HPDE6-E6E7 (cell line): ENCODE results near the gene PKNOX2.
A peak's percentile ranks its signal among the peaks of the same experiment; 100 is the strongest.

ENCODE experiments used
- DNase-seq: peaks from one replicate; pipeline ENCODE4 v3.0.0; 2011; ENCODE audit warnings: missing footprints; ENCODE audit errors: extremely low spot score

Gene PKNOX2

DNA sequence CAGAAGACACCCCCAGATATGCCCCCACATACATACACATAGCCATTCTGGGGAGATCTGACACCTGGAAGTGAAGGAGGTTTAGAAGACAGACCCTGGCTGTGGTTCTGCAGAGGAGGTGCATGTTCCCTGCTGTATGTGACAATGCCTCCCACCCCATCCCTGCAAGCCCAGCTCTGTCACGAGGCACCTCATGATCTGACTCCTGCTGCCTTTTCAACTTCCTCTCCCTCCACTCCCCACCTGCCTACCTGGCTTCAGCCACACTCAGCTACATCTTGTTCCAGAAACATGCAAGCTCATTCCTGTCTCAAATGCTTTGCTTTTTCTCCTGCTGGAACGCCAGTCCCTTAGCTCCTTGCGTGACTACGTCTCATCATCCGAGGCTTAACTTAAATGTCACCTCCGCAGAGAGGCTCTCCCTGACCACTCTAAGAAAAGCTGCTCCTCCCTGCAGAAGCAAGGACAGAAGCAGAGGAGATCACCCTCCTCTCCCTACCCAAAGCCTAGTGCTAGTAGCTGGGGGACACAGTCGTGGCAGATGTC is 217.0 kb downstream of the PKNOX2 start:
- no peak for DNase-seq

DNA sequence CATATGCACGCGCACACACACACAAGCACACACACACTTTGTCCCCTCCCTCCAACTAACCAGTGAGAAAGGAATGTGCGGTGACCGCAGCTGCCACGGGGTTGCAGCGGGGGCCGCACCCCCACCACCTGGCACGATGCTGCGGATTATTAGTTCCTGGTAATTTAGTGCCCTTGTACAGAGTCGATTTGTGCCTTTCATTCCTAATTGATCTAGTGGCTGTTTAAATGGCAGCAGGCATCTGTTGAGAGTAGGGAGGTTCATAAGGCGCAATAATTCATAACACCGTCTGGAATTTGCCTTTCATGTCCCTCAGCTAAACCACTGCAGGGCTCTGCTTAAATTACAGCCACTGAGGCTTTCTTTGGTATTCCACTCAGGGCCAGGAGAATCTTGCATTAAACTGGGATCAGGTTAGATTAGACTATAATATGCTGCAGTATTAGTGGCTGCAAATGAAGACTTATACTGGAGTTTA is 217.8 kb downstream of the PKNOX2 start:
- no peak for DNase-seq

DNA sequence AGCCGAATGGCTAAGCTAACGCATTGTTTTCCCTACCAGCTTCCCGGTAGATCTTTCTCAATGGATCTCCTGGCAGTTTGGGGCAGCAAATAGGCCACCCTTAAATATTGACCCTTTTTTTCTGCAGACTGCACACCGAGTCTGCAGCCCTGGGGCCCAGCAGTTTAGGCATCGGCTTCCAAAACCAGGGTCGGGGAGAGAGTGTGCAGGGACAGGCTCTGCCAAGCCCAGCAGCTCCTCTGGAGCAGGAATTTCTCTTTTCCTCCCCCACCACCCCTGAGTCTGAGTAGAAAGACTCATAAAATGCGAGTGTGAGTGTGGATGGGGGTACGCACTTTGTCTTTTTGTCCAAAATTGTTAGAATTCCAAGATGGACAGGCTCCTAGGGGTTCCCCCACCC is 218.3 kb downstream of the PKNOX2 start:
- DNase-seq, result no peak

DNA sequence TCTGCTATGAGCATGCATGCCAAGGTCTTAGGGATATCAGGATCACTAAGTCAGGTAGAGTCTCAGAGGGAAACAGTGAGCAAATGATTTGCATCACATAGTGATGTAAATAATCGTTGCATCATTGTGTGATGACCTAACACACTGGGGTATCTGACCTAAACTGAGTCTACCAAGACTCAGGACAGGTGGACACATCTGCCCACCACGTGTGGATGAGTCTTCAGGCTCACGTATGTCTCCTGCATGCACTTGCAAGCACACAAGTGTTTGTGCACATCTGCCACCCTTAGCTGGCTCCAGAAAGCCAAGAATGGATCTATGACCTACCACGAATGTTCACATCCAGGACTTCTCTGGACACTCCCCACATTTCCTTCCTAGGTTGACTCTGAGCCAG is 220.3 kb downstream of the PKNOX2 start:
- DNase-seq, result no peak

DNA sequence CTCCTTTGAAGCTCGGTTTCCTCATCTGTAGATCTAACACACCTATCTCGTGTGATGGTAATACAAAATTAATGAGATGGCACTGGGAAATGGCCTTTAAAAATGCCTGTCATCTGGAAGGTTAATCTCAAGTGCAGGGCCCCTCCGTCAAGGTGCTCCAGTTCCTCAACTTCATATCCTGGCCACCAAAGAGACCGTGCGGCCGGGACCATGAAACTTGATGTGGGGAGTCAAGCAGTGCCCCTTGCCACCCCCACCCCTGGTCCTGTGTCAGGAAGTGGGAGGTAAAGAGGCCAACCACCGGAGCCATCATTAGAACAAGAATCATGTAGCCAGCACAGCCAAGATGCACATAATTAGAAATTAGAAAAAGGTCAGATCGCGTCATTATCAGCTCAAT is 223.3 kb downstream of the PKNOX2 start:
- DNase-seq, result no peak

DNA sequence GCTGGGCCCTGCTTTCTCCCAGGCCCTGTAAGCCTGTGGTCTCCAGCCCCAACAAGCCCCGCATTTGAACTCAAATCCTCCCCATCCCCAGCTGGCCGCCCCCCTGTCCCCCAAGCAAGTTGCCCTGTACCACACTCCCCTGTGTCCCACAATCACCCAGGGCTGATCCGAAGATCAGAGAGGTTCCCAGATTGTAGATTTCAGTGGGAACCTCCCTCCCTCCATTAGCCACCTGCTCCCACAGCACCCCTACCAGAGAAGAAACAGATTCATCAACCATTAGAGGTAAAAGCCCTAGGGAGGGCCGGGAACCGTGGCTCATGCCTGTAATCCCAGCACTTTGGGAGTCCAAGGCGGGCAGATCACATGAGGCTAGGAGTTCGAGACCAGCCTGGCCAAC is 224.1 kb downstream of the PKNOX2 start:
- no peak for DNase-seq

DNA sequence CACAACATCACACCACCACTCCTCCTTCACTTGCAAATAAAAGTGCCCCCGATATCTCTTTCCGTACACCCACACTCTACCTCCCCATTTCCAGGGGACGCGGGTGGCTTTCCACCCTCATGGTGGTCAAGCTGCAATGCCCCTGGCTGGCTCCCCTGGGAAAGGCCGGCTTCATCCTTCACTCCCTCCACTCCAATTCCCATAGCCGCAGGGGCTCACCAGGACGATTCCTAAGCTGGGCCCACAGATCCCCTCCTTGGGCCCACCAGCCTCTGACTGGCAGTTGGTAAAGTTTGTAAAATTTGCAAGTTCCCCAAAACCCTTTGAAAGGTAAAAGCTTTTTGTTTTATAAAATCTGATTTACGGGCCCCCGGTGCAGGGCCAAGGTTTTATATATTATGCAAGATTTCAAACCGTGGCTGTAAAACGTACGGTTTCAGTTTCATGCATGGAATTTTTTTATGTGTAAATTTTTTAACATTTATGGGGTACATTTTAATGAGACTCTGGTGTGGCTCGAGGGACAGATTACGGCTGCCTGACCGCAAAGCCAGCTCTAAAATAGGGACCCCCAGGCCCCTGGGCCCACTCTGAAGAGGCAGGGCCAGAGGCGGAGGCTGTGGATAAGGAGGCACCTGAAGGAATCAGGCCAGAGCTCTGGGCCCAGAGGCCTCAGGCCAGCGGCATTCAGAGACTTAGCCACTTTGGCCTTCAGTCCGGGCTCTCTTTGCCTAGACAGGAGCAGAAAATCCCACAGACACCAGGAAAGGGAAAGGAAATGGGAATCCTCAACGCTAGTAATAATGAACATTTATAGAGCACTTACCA is 225.0 kb downstream of the PKNOX2 start:
- no peak for DNase-seq

DNA sequence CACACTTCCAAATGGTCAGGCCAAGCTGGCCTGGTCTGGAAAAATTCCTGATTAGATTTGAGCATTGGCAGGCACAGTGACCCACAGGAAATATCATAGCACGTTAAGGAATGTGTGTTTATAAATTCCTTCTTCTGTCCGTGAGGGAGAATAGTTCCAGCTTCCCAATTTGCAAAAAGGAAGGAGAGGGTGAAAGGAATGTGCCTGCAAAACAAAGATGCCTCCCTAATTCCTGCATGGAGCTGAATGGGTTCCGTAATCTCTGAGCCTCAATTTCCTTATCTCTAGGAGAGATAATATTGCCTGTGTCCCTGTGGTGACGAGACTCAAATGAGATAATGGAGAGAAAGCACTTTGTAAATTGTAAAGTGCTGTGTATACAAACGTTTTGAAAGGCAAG is 226.4 kb downstream of the PKNOX2 start:
- DNase-seq, result no peak

DNA sequence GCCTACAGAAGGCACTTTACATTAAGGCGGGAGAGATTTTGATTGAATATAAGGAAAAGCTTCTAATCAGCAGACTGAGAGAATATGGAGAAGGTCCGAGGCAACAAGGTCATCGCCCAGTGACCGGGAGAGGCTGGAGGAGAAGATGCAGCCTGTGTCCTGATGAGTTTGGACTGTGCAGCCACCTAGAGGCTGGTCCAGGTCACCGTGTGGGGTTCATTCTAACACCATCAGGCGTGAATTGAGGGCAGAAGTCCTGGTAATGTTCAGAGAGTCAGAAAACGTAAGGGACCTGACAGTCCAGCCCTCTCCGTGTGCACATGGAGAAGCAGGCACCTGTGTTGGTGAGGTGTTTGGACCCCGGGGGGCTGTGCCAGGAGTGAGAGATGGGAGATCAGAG is 228.8 kb downstream of the PKNOX2 start:
- DNase-seq, result no peak

DNA sequence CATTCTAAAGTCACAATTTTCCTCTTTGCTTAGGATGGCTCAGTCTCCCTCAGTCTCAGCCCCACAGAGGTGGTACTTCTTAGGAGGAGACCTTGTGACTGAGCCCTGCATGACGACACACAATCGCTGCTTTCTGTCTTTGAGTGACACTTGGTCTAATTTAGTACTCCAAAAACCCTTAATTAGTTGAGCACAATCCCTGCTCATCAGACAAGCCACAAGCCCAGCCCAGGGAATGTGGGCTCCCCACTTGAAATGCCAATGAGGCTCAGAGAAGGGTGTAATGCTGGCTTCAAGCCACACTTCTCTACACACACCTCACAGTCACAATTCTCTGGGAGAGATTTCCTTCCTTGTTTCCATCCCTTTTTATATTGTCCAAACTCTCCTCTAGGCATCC is 229.7 kb downstream of the PKNOX2 start:
- DNase-seq, result no peak

DNA sequence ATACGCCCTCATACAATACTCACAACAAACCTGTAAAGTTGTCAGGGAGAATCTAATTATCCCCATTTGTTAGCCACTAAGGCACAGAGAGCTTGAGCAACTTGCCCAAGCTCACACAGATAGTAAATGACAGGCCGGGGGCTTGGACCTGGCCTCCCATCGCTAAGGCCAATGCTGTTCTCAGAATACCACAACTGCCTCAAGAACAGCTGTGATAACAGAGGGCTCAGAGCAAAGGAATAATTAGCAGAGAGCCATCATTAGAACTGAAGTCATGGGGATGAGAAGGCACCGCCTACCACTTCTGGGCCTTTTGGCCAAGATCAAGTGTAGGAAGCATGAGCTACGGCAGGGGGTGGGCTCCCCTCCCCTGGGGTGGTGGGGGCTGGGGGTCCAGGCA is 232.9 kb downstream of the PKNOX2 start:
- no peak for DNase-seq

DNA sequence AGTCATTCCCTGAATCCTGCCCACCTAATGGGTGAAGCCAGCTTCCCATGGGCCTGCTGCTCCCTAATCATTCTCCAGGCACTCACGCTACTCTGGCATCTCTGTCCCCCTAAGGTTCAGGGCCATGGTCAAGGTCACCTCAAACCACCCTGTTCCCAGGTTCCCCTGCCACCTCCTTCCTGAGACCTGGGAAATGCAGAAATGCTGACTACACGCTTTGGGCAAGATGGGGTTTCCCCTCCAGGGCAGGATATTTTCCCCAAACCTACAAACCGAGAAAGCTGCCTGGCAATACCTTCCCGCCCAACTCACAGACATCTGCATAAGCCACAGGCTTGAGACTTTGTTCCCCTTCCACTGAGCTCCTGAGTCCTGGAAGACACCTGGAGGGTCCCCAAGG is 233.9 kb downstream of the PKNOX2 start:
- DNase-seq, result no peak

DNA sequence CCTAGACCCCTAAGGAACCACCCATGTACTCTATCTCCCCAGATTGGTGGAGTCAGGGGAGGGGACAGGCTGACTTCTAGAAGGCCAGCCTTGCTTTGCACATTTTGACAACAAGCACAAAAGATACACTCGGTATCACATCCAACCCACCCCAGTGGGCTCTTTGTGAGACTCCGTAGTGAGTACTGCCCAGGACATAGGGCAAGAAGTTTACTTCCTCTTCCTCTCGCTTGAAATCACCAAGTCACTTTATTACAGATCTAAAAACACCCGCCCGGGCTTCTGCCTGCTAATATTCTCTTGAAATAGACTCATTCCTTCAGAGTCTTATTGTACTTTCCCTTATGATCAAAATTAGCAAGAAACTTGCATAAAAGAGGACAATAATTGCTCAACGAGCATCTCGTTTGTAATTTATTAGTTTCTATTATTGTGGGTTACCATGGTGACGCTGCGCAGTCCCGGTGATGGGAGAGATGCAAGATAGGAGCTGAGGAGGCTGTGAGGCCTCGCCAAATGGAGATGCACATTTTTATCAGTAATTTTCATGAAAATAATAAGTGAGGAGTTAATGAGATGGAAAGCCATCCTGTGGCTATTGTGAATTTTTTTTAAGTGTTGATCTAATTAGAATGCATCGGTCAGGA is 234.6 kb downstream of the PKNOX2 start:
- DNase-seq, result no peak

DNA sequence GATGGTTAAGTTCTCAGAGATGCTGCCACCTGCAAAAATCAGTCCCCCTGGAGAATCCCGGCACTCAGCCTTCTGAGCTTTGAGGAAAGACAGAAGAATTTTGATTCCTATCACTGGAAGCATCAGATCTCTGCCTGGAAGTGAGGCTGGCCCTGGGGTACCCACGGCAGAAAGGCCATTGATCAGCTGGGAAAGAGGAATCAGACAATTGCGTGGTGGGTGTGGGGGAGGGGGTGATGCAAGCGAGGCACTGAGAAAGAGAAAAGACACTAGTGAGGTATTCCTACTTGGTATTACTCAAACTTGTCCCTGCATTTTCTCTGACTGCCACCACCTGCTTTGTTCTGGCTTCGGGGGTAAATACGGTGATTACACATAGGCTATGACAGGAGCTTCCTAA is 235.4 kb downstream of the PKNOX2 start:
- DNase-seq, result no peak

DNA sequence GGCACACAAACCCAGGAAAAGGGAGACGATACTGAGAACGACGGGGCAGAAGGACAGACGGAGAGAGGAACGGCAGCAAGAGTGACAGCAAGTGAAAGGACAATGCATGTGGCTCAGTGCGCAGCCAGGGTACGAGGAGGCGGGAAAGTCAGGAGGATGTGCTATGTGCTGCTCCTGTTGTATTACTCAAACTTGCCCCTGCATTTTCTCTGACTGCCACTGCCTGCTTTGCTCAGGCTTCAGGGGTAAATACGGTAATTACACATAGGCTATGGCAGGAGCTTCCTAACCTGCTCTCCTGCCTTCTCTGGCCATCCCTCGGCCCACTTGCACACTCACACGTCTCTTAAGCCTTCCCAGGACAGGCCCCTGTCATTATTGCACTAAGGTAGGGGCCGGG is 236.7 kb downstream of the PKNOX2 start:
- DNase-seq, result no peak

DNA sequence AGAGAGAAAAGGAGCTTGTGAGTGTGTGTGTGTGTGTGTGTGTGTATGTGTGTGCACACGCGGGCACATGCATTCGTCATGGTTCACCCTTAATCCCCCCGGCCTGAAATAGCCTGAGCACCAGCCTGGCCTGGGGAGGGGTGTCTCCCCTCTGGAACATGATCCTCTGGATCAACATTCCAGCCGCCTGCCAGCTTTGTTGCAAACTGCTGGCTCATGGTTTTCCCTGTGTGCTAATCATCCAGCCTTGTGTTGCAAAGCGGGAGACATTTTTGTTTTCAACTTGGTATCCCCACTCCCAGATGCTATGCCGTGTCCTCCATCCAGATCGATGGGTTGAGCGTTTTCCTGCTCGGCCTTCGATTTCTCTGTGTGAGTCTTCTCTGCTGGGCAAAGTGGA is 237.2 kb downstream of the PKNOX2 start:
- no peak for DNase-seq

DNA sequence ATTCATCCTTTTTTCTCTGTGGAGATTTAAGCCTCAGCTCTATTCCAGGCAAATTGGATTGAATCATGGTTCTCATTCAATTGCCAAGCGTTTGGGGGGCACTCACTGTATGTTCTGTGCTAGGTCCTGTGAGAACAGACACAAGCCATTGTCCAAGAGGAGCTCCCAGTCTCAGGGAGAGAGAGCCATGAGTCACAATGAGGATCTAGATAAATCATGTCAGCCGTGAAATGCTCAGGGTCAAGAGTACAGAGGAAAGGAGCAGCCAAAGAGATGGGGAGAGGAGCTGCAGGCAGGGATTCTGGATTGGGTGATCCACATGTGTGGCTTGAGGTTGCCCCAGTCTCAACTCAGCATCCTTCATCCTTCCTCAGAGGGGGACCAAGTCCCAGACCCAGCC is 237.9 kb downstream of the PKNOX2 start:
- no peak for DNase-seq

DNA sequence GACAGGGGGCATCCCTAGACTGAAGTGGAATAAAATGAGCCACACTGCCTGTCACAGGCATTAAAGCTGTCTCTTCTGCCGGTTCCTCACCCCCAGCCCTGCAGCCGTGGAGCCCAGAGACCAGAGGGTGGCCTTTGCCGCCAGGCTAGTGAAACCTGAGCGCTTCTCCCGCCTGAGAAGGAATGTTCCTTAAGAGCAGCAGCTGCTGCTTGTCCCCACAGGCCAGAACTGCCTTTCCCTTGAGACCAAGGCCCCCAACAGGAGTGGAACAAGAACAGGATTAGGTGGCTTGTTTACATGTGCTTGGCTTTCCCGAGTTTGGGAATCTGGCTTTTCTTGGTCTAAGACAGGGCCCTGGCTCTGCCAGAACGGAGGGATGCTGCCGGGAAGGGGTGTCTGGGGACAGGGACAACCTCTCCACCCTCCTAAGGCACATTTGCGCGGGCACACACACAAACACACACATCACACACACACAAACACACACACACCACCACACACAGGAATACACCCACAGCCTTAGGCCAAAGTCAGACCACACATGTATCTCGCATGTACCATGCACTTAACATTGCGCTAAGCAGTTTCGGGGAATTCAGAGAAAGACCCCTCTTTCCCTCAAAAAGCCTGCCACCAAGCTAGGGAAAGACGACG is 239.7 kb downstream of the PKNOX2 start:
- DNase-seq, result no peak

DNA sequence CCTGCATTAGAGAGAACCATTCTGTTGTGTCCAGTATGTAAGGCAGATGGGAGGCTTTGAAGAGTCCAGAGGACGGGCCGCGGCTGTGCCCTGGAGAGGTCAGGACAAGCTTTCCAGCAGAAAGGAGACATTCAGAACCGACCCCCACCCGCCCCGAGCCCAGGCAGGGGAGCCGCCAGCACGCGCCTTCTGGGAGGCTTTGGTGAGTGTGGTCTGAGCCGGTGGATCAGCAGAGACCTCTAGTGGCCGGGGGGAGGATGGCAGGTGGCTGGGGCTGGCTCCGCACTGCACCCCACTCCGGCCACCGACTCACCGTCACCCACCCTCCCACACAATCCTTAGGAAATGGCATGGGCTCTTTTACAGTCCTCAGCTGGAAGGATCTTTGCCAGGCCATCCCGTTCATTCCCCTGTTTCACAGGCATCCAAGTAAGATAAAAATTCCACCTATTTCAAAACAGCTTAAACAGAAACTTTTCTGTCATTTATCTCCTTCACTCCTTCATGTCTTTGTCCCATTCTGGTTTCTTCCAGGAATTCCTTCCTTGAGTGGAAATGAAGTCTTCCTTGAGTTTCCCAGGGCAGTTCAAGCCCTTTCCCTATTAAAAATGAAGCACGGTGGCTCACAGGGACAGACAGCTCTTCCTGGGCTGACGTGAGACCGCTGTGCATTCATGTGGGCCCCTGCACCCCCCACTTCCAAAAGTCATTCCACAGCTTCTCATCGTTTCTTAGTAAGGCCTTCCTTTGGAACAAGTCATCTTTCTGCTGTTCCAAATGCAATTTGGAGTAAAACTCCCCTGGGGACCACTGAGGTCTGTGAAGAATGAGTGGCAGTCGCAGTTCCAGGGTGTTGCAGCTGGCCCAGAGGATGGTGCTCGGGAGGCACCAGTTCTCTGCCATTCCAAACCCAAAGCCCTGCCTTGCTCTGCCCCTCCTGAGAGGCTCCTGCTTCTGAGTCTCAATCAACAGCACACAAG is 240.6 kb downstream of the PKNOX2 start:
- DNase-seq, result peak; percentile 71

DNA sequence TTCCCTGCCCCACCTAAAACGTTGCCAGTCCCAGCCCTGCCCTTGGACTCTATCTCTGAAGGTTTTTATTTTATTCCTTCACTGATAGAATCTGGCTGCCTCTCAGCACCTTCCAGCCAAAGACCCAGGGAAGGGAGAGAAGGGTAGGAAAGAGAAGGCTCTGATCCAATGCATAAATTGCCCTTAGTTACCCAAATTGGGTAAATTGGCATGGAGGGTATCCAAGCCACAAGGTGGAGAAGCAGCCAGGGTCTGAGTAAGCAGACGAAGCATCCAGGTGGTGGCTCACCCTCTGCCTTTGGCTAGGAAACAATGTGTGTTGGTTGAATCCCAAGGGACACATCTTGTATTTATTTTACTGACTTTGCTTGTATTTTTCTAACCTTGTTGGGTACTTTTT is 242.5 kb downstream of the PKNOX2 start:
- no peak for DNase-seq

DNA sequence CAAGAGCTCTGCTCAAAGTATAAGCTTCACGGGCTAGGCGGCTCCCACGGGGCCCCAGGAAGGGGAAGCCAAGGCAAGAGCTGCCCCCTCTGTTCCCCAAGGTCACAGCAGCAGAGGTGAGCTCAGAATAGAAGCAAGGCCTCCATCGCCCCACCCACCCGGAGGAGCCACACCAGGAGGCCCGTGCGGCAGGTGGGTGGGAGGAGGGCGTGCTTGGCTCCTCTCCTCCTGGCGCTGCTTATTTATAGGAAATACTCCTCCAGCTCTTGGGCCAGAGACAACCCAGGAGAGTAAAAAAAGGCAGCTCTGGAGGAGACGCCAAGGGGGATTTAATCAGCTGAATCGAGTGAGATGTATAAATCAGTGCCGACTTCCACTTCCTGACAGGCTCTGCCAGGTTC is 243.8 kb downstream of the PKNOX2 start:
- DNase-seq, result no peak
